PFSK-1 (cell line): ENCODE measurements around the gene PLEKHA6.

Source experiments
- FOXP2 ChIP-seq: optimal IDR thresholded peaks from 2 replicates; pipeline ENCODE3; 2011; ENCODE audit warnings: borderline replicate concordance, control low read depth, inconsistent platforms; ENCODE audit not compliant: insufficient read depth; ENCODE audit errors: extremely low read length, extremely low read depth
- POLR2AphosphoS5 ChIP-seq: IDR thresholded peaks from 2 replicates; pipeline ENCODE4 v1.6.1; 2012; ENCODE audit warnings: low read depth, mild to moderate bottlenecking, control low read depth, low read length, moderate library complexity
- SIN3A ChIP-seq: IDR thresholded peaks from 2 replicates; pipeline ENCODE4 v1.6.1; 2012; ENCODE audit warnings: mild to moderate bottlenecking, low read length, moderate library complexity, borderline replicate concordance; ENCODE audit not compliant: insufficient read depth
- TF ChIP-seq, protein P1 (sequence below), 2 experiments: IDR thresholded peaks; 2 replicates each; pipeline versions ENCODE4 v1.6.1 to v1.8.0; 2011 to 2012; ENCODE audit warnings: low read depth in 2 of 2, low read length in 2 of 2, control low read depth in 1 of 2, inconsistent platforms in 1 of 2, mild to moderate bottlenecking in 1 of 2, moderate library complexity in 1 of 2; ENCODE audit not compliant: insufficient read depth in 1 of 2

DNA sequence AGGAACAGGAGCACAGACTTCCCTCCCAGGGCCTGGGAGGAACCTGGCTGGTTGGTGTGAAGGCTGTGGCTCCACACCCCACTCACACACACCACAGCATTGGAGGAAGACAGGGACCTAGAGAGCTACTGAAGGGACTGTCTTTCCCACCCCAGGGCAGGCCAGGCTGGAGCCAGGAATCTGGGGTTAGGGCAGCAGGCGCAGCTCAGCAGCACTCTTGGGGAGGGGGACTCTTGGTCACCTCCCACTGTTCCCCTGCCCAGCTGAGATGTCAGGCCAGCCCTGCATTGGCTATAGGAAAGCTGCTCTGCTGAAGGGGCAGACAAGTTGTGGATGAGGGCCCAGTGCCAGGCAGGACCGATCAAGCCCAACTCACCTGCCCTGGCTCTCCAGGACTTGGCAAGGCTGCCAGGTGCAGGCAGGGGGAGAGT is 1.6 kb upstream of the PLEKHA6 start:
- TF ChIP-seq SIN3A (no peak), FOXP2 (no peak), POLR2AphosphoS5 (no peak)
- TF ChIP-seq, protein P1, sequence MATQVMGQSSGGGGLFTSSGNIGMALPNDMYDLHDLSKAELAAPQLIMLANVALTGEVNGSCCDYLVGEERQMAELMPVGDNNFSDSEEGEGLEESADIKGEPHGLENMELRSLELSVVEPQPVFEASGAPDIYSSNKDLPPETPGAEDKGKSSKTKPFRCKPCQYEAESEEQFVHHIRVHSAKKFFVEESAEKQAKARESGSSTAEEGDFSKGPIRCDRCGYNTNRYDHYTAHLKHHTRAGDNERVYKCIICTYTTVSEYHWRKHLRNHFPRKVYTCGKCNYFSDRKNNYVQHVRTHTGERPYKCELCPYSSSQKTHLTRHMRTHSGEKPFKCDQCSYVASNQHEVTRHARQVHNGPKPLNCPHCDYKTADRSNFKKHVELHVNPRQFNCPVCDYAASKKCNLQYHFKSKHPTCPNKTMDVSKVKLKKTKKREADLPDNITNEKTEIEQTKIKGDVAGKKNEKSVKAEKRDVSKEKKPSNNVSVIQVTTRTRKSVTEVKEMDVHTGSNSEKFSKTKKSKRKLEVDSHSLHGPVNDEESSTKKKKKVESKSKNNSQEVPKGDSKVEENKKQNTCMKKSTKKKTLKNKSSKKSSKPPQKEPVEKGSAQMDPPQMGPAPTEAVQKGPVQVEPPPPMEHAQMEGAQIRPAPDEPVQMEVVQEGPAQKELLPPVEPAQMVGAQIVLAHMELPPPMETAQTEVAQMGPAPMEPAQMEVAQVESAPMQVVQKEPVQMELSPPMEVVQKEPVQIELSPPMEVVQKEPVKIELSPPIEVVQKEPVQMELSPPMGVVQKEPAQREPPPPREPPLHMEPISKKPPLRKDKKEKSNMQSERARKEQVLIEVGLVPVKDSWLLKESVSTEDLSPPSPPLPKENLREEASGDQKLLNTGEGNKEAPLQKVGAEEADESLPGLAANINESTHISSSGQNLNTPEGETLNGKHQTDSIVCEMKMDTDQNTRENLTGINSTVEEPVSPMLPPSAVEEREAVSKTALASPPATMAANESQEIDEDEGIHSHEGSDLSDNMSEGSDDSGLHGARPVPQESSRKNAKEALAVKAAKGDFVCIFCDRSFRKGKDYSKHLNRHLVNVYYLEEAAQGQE (IDR thresholded peaks at IDR 0.05; ENCODE audit: insufficient read depth in 1 of 2, low read depth in 2 of 2, low read length in 2 of 2): no peak
